SK-N-SH (cell line): ENCODE results near the gene NEK10. TPM values are rescaled to one million over a fixed set of nuclear protein-coding genes. Genes with fewer than 3 reads are reported as not detected.

ENCODE experiments used
- CTCF ChIA-PET: fragments of 300-600, 350-600 bp; formaldehyde crosslinking; extraction: SDS; loops from one replicate; lab custom pipeline; 2021; lab: Yijun Ruan, JAX
- POLR2A ChIA-PET: fragments of 350-600 bp; sonication (Branson Sonifier 250); formaldehyde crosslinking; extraction: SDS; loops from one replicate; lab custom pipeline; 2020; ENCODE audit warnings: antibody characterized with exemption, inconsistent platforms; lab: Yijun Ruan, JAX
- DNase-seq: peaks from one replicate; pipeline ENCODE4 v3.0.0; 2012
- H2AFZ ChIP-seq: fragments of 200-600 bp; sonication (generic); 2 replicates; pipeline ENCODE4 v1.8.1; 2016; ENCODE audit warnings: antibody characterized with exemption, mild to moderate bottlenecking, low read depth
- H3F3A ChIP-seq: fragments of 200-600 bp; sonication (generic); replicated peaks from 2 replicates; pipeline ENCODE3; 2016; ENCODE audit warnings: antibody characterized with exemption, mild to moderate bottlenecking; ENCODE audit not compliant: insufficient read depth
- H3K27ac ChIP-seq, 2 experiments: fragments of 200-500 bp in 1 of 2; fragments of 200-600 bp in 1 of 2; sonication (Bioruptor generic) in 1 of 2; sonication (generic), shearing (Covaris generic) in 1 of 2; 2 replicates each; pipeline versions ENCODE4 v1.5.1 to v1.6.1; 2014 to 2016; ENCODE audit warnings: low read depth in 2 of 2, inconsistent platforms in 1 of 2, low read length in 1 of 2, mild to moderate bottlenecking in 1 of 2, mixed read lengths in 1 of 2
- H3K27me3 ChIP-seq: fragments of 200-600 bp; sonication (generic), shearing (Covaris generic); 2 replicates; pipeline ENCODE4 v1.6.1; 2016; ENCODE audit warnings: mixed run types; ENCODE audit not compliant: insufficient read depth
- H3K36me3 ChIP-seq, 2 experiments: fragments of 200-500 bp in 1 of 2; fragments of 200-600 bp in 1 of 2; sonication (Bioruptor generic) in 1 of 2; sonication (generic) in 1 of 2; replicated peaks in 1 of 2; 2 replicates each; pipeline versions ENCODE3 to v1.5.1; 2014 to 2016; ENCODE audit warnings: low read length in 1 of 2, mild to moderate bottlenecking in 1 of 2; ENCODE audit not compliant: insufficient read depth in 2 of 2, control insufficient read depth in 1 of 2
- H3K4me1 ChIP-seq, 2 experiments: fragments of 200-500 bp in 1 of 2; fragments of 200-600 bp in 1 of 2; sonication (Bioruptor generic) in 1 of 2; sonication (generic), shearing (Covaris generic) in 1 of 2; 2 replicates each; pipeline versions ENCODE4 v1.5.1 to v1.6.1; 2014 to 2016; ENCODE audit warnings: low read depth in 1 of 2, low read length in 1 of 2, mixed run types in 1 of 2; ENCODE audit not compliant: insufficient read depth in 2 of 2, control insufficient read depth in 1 of 2
- H3K4me2 ChIP-seq: fragments of 200-600 bp; sonication (generic), shearing (Covaris generic); 2 replicates; pipeline ENCODE4 v1.6.1; 2017; ENCODE audit warnings: mixed run types
- H3K4me3 ChIP-seq, 2 experiments: fragments of 200-500 bp in 1 of 2; fragments of 200-600 bp in 1 of 2; sonication (Bioruptor generic) in 1 of 2; sonication (generic), shearing (Covaris generic) in 1 of 2; 2 replicates each; pipeline versions ENCODE4 v1.5.1 to v1.8.1; 2014 to 2016; ENCODE audit warnings: low read depth in 2 of 2, inconsistent platforms in 1 of 2, low read length in 1 of 2, mild to moderate bottlenecking in 1 of 2, mixed read lengths in 1 of 2, moderate library complexity in 1 of 2
- H3K79me2 ChIP-seq: fragments of 200-600 bp; sonication (generic); 2 replicates; pipeline ENCODE4 v1.8.1; 2017; ENCODE audit warnings: mild to moderate bottlenecking; ENCODE audit not compliant: insufficient read depth
- H3K9ac ChIP-seq: fragments of 200-600 bp; sonication (generic); 2 replicates; pipeline ENCODE4 v1.6.1; 2017; ENCODE audit warnings: mixed run types
- H3K9me2 ChIP-seq: fragments of 200-600 bp; sonication (generic); 2 replicates; pipeline ENCODE4 v1.6.1; 2017; ENCODE audit warnings: mixed run types
- H3K9me3 ChIP-seq: fragments of 200-600 bp; sonication (generic); 2 replicates; pipeline ENCODE4 v1.6.1; 2017; ENCODE audit warnings: mixed run types, mild to moderate bottlenecking, moderate library complexity
- H4K20me1 ChIP-seq: fragments of 200-600 bp; sonication (generic); 2 replicates; pipeline ENCODE4 v1.6.1; 2017; ENCODE audit warnings: mild to moderate bottlenecking, mixed run types; ENCODE audit not compliant: insufficient read depth
- EP300 ChIP-seq, 2 experiments: IDR thresholded peaks; 2 replicates each; pipeline versions ENCODE4 v1.4.0 to v1.6.1; 2012; ENCODE audit warnings: borderline replicate concordance in 1 of 2, low read depth in 1 of 2, low read length in 1 of 2
- FOSL2 ChIP-seq: IDR thresholded peaks from 2 replicates; pipeline ENCODE4 v1.4.0; 2012; ENCODE audit warnings: low read depth, mild to moderate bottlenecking, moderate library complexity, borderline replicate concordance
- JUND ChIP-seq: IDR thresholded peaks from 2 replicates; pipeline ENCODE4 v1.4.0; 2012
- MEF2A ChIP-seq: IDR thresholded peaks from 2 replicates; pipeline ENCODE4 v1.4.0; 2012; ENCODE audit warnings: low read depth, borderline replicate concordance
- NFIC ChIP-seq: IDR thresholded peaks from 2 replicates; pipeline ENCODE4 v1.4.0; 2012; ENCODE audit warnings: borderline replicate concordance
- NRF1 ChIP-seq: IDR thresholded peaks from 2 replicates; pipeline ENCODE4 v1.6.1; 2012; ENCODE audit warnings: low read depth, mild to moderate bottlenecking, low read length
- RCOR1 ChIP-seq: fragments of 150-350 bp; IDR thresholded peaks from 2 replicates; pipeline ENCODE4 v1.6.1; 2017; ENCODE audit warnings: antibody characterized with exemption, low read length
- RFX5 ChIP-seq: IDR thresholded peaks from 2 replicates; pipeline ENCODE4 v1.6.1; 2012; ENCODE audit warnings: mild to moderate bottlenecking, improper control_type of control experiment, low read length
- RXRA ChIP-seq: IDR thresholded peaks from 2 replicates; pipeline ENCODE4 v1.4.0; 2012; ENCODE audit warnings: low read depth, mild to moderate bottlenecking, borderline replicate concordance
- SIN3A ChIP-seq: IDR thresholded peaks from 2 replicates; pipeline ENCODE4 v1.6.1; 2012; ENCODE audit warnings: low read depth, mild to moderate bottlenecking, low read length, moderate library complexity, borderline replicate concordance
- TEAD4 ChIP-seq: IDR thresholded peaks from 2 replicates; pipeline ENCODE4 v1.4.0; 2012; ENCODE audit warnings: mild to moderate bottlenecking, borderline replicate concordance; ENCODE audit not compliant: insufficient read depth
- WGBS: methylation state at CpG from one replicate; pipeline ENCODE4 v1.1.6; 2017; ENCODE audit warnings: low lambda C conversion rate; 5-methylcytosine and 5-hydroxymethylcytosine counted together
- polyA plus RNA-seq, 3 experiments: library from polyadenylated mRNA; depleted of rRNA; stranded (reverse); fragments of >200 nt; gene quantifications; 2 replicates each; pipeline ENCODE4 v1.2.3, GENCODE V29; 2012
- TF ChIP-seq, protein P1 (sequence below): fragments of 200-600 bp; sonication (generic); IDR thresholded peaks from 2 replicates; pipeline ENCODE4 v1.6.1; 2017; ENCODE audit warnings: antibody characterized with exemption, mild to moderate bottlenecking, moderate library complexity
- TF ChIP-seq, protein P2 (sequence below): IDR thresholded peaks from 2 replicates; pipeline ENCODE4 v1.4.0; 2012; ENCODE audit warnings: low read depth, borderline replicate concordance

The NEK10 gene
- polyA plus RNA-seq, 1 of the 3 experiments (the other 2 are of a cell fraction), result 1.0 TPM

DNA sequence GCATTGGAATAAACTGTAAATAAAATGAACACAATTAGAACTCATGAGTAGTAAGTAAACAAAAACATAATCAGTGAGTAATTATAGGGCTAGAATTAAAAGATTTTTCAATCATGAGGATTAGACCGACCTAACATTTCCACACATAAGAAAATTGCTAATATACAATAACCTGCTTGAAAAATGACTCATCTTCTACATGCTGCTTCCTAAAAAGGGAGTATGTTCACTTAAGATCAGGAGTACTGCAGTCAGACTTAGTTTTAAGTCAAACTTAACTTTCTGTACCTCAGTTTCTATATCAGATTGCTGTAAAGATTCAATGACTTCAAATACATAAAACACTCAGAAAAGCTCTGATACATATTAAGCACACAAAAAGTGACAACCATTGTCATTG is 22.6 kb upstream of the NEK10 start:
- 95% methylated on average over 1 of the region's 1 CpG for WGBS
- H3K9me3 ChIP-seq, result no peaks in the 10 kb centered on the region
- no peaks in the 10 kb centered on the region; the same call in 1 of the 2 replicates for H3K79me2 ChIP-seq
- TF ChIP-seq RXRA (no peak), EP300 (IDR thresholded peaks at IDR 0.05; ENCODE audit: borderline replicate concordance in 1 of 2, low read depth in 1 of 2, low read length in 1 of 2) (no peak), MEF2A (no peak), SIN3A (no peak), RCOR1 (no peak), RFX5 (no peak), FOSL2 (no peak), JUND (no peak), NFIC (no peak), TEAD4 (no peak)
- TF ChIP-seq, protein P1, sequence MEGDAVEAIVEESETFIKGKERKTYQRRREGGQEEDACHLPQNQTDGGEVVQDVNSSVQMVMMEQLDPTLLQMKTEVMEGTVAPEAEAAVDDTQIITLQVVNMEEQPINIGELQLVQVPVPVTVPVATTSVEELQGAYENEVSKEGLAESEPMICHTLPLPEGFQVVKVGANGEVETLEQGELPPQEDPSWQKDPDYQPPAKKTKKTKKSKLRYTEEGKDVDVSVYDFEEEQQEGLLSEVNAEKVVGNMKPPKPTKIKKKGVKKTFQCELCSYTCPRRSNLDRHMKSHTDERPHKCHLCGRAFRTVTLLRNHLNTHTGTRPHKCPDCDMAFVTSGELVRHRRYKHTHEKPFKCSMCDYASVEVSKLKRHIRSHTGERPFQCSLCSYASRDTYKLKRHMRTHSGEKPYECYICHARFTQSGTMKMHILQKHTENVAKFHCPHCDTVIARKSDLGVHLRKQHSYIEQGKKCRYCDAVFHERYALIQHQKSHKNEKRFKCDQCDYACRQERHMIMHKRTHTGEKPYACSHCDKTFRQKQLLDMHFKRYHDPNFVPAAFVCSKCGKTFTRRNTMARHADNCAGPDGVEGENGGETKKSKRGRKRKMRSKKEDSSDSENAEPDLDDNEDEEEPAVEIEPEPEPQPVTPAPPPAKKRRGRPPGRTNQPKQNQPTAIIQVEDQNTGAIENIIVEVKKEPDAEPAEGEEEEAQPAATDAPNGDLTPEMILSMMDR, result no peak
- no peaks in the 10 kb centered on the region for H3K4me1 ChIP-seq
- no peak overlapping the region for H2AFZ ChIP-seq
- POLR2A ChIA-PET, result no interaction called here
- H3K4me2 ChIP-seq, result no peak overlapping the region
- H4K20me1 ChIP-seq, result no peaks in the 10 kb centered on the region
- H3K27me3 ChIP-seq, result no peaks in the 10 kb centered on the region
- H3K9ac ChIP-seq, result no peak overlapping the region
- no peak overlapping the region for H3K4me3 ChIP-seq
- H3K27ac ChIP-seq, result no peak overlapping the region
- no peak for DNase-seq
- CTCF ChIA-PET, result no interaction called here
- H3K36me3 ChIP-seq, result peaks cover 53 to 68% of the 10 kb centered on the region in 2 experiments
- H3F3A ChIP-seq, result peaks cover 4% of the 10 kb centered on the region
- no peaks in the 10 kb centered on the region for H3K9me2 ChIP-seq

DNA sequence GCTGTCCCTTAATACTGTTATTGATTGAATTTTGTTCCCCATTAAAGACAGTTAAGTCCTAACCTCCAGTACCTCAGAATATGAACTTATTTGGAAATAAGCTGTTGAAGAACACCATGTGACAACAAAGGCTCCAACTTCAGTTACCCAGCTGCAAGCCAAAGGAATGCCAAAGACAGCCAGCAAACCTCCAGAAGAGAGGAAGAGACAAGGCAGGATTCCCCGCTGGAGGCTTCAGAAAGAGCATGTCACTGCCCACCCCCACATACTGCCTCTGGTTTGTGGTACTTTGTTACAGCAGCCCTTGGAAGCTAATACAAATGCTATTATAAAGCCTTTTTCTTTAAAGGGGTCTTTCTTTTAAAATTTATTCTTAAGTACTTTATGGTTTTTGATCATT is 18.4 kb upstream of the NEK10 start:
- H2AFZ ChIP-seq, result no peak overlapping the region
- H3K9ac ChIP-seq, result no peak overlapping the region
- H3K4me3 ChIP-seq, result no peak overlapping the region
- no peaks in the 10 kb centered on the region for H3K9me2 ChIP-seq
- peaks cover 4% of the 10 kb centered on the region for H3F3A ChIP-seq
- no peaks in the 10 kb centered on the region; the same call in 1 of the 2 replicates for H3K79me2 ChIP-seq
- H3K27me3 ChIP-seq, result no peaks in the 10 kb centered on the region
- CTCF ChIA-PET, result no interaction called here
- H3K4me2 ChIP-seq, result no peak overlapping the region
- H4K20me1 ChIP-seq, result no peaks in the 10 kb centered on the region
- no peak for DNase-seq
- POLR2A ChIA-PET, result no interaction called here
- WGBS, result 100% methylated on average over 1 of the region's 1 CpG
- TF ChIP-seq NRF1, result no peak
- TF ChIP-seq, protein P2, sequence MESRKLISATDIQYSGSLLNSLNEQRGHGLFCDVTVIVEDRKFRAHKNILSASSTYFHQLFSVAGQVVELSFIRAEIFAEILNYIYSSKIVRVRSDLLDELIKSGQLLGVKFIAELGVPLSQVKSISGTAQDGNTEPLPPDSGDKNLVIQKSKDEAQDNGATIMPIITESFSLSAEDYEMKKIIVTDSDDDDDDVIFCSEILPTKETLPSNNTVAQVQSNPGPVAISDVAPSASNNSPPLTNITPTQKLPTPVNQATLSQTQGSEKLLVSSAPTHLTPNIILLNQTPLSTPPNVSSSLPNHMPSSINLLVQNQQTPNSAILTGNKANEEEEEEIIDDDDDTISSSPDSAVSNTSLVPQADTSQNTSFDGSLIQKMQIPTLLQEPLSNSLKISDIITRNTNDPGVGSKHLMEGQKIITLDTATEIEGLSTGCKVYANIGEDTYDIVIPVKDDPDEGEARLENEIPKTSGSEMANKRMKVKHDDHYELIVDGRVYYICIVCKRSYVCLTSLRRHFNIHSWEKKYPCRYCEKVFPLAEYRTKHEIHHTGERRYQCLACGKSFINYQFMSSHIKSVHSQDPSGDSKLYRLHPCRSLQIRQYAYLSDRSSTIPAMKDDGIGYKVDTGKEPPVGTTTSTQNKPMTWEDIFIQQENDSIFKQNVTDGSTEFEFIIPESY, result no peak
- no peaks in the 10 kb centered on the region for H3K4me1 ChIP-seq
- H3K27ac ChIP-seq, result no peak overlapping the region
- no peaks in the 10 kb centered on the region; the same call in 1 of the 2 replicates for H3K9me3 ChIP-seq
- peaks cover 58 to 87% of the 10 kb centered on the region in 2 experiments for H3K36me3 ChIP-seq
